HG02642 (cell line): Measurements from ENCODE around the gene URI1.
"Not testable (repeated sequence)": the region's sequence is repeated elsewhere in the genome, so short reads cannot be mapped to it uniquely, and the experiment has no call there.

Experiments used
- ATAC-seq: cut with Tn5 transposase; IDR thresholded peaks from one replicate; pipeline ENCODE4 v1.9.1; 2021; ENCODE audit warnings: mild to moderate bottlenecking; ENCODE audit not compliant: unreplicated experiment, poor library complexity

The URI1 gene

DNA sequence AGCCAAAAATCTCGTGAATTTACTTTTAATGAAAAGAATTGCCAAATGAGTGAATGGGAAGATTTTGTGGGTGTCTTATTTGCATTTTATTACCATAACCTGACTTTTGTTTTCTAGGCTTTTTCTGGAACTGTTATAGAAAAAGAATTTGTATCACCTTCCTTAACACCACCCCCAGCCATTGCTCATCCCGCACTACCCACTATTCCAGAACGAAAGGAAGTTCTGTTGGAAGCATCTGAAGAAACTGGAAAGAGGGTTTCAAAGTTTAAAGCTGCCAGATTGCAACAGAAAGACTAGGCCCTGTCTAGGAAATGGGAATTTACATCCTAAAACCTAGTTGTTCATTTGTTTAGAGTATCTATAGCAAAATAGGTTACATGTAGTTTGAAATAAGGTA, 72.7 kb downstream of the URI1 start:
- no peak for ATAC-seq

DNA sequence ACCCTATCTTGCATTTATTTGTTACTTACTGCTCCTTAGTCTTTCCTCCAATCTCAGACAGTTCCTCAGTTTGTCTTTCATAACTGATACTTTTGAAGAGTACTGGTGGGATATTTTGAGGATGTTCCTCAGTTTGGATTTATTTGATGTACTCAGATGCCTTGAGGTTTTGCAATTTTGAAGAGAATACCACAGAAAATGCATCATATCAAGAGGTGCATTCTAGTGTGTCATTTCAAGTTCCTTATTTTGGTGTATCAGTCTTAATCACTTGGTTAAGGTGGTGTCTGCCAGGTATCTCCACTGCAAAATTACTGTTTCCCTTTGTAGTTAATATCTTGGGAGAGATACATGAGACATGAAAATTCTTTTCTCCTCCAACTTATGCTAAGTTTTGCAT, 75.1 kb downstream of the URI1 start:
- ATAC-seq, result no peak

DNA sequence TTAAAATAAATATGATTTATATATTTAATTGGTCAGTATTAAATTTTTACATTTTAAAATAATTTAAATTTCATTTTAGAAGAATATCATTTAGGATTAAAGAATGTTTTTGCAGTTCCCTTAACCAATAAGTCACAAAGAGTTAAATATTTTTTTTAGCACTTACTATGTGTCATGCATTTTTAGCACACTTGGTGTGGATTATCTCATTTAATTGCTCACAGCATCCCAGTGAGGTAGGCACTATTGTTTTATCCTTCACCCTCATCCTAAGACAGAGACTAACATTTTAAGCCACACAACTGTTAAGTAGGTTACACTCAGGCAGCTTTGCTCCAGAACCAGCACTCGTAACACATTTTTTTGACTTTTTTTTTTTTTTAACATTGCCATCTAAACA, 78.2 kb downstream of the URI1 start:
- ATAC-seq, result no peak

DNA sequence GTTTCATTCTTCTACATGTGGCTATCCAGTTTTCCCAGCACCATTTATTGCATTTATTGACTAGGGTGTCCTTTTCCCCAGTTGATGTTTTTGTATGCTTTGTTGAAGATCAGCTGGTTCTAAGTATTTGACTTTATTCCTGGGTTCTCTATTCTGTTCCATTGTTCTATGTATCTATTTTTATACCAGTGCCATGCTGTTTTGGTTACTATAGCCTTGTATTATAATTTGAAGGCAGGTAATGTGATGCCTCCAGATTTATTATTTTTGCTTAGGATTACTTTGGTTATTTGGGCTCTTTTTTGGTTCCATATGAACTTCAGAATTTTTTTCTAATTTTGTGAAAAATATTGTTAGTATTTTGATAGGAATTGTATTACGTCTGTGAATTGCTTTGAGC, 80.6 kb downstream of the URI1 start:
- no peak for ATAC-seq

DNA sequence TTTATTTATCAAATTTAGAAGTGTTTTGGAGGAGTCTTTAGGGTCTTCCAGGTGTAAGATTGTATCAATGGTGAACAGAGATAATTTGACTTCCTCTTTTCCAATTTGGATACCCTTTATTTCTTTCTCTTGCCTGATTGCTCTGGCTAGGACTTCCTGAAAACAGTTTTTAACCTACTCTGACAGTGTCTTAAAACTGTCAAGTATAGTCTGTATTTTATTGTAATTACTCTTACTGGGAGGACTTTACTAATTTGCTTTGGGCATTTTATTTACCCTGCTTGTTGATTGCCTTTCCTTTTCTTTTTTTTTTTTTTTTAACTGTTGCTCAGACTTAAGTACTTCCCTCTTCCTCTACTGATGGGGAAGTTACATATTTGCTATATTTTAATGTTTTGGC, 81.3 kb downstream of the URI1 start:
- no peak for ATAC-seq

DNA sequence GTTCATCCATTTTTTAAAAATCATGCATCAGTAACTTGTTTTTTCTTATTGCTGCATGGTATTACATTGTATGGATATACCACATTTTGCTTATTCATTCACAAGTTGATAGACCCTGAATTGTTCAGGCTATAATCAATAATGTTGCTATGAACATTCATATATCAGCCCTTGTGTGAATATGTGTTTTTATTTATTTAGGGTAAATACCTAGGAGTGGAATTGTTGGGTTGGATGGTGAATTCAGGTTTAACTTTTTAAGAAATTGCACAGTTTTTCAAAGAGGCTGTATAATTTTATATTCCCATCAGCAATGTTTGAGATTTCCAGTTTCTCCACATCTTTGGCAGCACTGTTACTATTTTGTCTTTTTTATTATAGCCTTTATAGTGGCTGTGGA, 82.1 kb downstream of the URI1 start:
- no peak for ATAC-seq

DNA sequence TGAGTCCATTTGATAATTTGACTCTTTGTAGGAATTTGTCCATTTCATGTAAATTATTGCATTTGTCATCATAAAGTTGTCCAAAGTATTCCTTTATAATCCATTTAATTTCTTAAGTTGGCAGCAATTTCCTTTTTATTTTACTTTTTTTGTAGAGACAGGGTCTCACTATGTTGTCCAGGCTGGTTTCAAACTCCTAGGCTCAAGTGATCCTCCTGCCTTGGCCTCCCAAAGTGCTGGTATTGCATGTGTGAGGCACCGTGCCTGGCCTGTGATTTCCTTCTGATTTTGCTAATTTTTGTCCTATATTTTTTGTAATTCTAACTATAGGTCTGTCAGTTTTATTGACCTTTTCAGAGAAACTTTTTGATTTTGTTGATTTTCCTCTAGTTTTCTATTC, 84.9 kb downstream of the URI1 start:
- ATAC-seq, result no peak

DNA sequence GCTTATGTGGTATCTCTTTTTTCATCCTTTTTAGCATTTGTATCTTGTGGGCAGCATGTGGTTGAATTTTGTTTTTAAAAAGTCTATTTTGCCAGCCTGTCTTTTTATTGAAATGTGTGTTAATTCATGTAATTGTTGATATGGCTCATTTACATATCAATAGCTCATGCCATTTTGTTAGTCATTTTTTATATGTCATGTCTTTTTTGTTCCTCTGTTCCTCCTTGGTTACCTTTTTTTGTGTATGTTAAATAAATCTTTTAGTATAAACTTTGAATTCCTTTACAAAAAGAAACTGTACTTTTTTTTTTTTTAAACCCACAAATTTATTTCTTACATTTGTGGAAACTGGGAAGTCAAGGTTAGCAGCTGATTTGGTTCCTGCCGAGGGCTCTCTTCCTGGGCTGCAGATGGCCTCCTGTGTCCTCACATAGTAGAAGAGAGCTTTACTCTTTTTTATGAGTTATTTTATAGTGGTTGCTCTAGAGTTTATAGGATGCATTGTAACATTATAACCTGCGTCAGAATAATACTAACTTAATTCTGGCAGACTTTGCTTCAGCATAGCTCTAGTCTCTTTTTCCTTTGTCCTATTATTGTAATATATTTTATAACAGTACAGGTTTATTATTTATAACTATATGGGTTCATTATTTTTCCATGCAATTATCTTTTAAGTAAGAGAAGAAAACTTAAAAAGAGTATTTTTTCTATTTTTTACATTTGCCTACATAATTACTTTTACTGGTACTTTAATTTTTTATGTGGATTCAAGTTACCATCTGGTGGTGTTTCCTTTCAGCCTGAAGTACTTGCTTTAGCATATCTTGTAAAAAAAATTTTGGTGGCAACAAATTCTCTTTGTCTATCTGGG, 86.3 kb downstream of the URI1 start:
- no peak for ATAC-seq

DNA sequence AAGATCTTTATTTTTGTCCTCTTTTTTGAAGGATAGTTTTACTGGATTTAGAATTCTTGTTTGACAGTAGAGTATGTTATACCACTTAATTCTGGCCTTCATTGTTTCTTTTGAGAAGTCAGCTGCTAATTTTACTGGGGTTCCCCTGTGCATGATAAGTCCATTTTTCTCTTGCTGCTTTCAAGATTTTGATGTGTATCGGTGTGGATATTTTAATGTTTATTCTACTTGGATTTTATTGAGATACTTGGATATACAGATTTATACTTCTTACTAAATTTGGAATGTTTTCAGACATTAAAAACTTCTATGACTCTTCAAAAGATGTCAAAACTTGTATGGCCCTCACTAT, 86.9 kb downstream of the URI1 start:
- ATAC-seq, result no peak

DNA sequence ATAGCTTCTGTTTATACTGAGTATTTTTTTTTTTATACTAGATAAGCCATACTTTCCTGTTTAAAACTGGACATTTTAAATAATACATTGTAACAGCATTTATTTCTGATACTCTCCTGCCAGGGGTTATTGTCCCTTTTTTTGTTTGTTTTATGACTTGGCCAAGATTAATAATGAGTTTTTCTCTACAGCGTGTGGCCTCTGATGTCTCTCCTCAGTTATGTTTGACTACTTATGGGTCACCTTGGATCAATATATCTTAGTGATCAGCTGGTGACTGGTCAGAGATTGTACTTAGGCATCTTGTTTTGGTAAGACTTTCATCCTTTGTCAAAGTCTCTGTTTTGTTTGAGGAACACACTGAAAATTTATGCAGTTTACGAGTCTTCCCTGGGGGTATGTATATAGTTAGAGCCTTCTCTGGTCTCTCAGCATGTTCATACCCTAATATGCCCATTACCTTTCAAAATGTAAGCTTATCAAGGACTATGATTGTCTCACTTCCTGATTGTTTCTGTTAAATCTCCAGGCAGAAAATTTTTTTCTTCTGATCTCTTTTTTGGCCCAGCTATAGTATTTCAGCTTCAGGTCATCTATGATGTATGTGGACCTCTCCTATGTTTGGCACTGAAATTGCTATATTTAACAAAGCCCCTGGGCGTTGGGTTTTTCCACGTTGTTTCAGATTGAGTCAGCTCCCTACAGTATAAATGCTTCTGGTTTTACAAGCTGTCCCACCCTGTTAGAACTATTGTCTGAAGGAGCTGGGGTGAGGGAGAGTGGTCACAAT, 87.9 kb downstream of the URI1 start:
- ATAC-seq, result peak; percentile 89

DNA sequence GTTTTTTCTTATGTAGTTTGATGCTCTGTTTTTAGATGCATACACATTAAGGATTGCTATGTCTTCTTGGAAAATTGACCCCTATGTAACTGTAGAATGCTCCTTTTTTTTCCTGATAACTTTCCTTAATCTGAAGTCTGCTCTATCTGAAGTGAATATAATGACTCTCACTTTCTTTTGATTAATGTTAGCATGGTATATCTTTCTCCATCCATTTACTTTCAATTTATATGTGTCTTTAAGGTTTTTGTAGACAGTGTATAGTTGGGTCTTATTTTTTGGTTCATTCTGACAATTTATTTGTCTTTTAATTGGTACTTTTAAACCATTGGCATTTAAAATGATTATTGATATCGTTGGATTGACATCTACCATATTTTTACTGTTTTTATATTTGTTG, 92.3 kb downstream of the URI1 start:
- ATAC-seq, result no peak

DNA sequence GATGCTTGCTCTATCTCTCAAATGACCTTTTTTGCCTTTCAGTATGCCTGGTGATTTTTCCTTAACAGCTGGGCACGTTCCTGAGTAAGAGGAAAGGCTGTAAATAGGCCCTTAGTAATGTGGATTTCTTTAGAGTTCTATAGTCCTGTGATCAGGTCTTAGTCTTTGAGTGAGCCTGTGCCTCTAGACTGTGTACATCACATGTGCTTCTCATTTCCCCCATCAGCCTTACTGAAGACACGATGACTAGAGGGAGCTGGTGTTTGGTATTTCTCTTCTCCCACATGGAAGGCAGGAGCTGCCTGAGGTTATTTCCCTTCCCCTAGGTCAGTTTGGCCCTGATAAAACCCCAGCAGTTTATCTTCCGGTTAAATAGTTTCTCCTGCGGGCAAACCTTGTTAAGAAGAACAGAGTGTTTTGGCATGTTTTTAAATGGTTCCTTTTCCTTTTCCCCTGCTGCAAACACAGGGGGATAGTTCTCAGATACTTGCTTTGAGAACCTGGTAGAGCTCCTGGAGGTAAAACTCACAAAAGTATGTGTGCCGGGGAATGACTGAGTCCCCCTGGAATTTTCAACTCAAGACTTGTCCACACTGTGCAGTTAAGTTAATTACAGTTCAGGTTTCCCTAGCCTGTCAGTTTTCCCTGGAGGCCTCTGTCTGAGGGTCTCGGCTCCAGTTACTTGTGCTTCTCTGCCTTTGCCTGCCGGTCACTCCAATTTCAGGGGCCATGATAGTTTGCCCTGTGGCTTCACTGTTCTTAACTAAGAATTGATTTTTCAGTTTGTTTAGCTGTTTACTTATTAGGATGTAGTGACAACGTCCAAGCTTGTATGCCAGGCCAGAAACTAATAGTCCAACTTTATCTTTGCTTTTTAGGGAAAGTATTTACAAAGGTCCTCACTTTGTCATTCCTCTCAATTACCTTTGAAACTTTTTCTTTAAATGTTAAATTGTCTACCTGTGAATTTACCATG, 94.4 kb downstream of the URI1 start:
- no peak for ATAC-seq

DNA sequence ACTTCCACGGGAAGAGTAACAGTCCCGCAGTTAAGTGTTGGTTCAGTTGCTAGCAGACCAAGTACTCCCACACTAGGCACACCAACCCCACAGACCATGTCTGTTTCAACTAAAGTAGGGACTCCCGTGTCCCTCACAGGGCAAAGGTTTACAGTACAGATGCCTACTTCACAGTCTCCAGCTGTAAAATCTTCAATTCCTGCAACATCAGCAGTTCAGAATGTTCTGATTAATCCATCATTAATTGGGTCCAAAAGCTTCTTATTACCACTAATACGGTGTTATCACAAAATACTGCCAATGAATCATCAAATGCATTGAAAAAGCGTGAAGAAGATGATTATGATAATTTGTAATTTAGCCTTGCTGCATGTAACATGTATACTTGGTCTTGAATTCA, 95.8 kb downstream of the URI1 start:
- no peak for ATAC-seq

DNA sequence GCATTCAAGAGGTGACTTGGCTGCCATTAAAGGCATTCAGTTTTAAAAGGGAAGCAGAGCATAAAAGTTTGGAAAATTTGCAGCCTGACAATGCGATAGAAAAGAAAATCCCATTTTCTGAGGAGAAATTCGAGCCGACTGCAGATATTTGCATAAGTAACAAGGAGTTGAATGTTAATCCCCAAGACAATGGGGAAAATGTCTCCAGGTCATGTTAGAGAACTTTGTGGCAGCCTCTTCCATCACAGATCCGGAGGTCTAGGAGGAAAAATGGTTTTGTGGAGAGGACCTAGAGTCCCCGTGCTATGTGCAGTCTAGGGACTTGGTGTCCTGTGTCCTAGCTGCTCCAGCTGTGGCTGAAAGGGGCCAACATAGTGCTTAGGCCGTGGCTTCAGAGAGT, 99.9 kb downstream of the URI1 start:
- ATAC-seq, result not testable (repeated sequence)

DNA sequence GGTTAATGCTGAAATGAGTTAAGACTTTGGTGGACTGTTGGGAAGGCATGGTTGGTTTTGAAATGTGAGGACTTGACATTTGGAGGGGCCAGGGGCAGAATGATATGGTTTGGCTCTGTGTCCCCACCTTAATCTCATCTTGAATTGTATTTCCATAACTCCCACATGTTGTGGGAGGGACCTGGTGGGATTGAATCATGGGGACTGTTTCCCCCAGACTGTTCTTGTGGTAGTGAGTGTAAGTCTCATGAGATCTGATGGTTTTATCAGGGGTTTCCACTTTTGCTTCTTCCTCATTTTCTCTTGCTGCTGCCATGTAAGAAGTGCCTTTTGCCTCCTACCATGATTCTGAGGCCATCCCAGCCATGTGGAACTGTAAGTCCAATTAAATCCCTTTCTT, 101.0 kb downstream of the URI1 start:
- not testable (repeated sequence) for ATAC-seq

DNA sequence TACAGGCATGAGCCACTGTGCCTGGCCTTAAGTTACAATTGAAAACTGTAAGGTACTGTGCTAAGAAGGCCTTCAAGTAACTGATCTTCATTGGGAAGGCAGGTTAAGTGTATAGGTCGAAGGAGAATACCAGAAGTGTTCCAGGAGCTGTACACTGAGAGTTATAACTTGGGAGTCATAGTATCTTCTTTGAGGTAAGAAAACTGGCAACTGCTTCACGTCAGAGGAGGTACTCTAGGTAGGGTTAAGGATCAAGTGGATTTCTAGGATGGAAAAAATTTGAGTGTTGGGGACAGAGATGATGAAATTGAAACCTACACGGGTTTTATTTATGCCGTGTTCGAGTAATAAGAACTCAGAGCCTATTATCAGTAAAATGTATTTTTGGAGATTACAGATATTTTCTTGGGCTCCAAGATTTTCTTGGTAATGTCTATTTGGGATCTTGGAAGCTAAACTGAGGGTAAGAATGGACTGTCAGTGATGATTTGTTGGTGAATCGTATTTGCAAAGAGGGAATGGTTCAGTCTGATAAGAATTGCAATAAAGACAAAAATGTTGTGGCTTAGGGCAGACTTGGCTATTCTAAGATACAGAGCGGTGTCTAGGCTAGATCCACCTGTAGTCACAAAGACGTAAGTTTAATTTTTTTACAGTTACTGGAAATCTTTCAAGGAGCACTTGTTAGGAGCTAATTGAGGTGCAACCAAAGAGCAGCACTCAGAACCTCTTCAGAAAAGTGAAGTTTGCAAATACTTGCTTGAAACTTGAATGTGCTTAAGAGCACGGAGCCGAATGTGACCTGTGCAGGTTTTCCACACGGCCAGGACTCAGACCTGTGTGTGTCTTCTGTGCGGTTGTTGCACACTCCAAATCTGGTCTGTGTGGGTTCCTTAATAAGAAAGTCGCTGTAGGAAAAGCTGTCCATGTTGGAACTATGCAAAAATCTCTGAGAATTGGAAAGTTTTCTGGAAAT, 102.5 kb downstream of the URI1 start:
- ATAC-seq, result no peak

DNA sequence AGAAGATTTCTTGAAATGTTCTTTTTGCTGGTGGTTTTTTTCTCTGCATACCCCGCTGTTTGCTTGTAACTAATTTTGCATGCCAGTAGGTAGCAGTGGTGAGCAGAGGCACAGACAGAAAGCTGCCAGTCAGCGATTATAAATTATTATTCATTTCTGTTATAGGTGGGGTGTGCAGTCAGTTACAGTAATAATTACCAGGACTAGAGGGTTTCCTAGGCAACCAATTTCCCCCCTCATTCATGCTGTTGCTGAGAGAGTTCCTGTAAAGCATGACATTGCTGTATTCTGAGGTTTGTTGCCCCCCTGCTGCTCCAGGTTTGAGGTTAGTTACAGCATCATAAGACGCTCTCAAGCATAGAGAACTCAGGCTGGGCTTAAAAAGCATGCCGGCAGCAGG, 104.5 kb downstream of the URI1 start:
- ATAC-seq, result peak; percentile 63

DNA sequence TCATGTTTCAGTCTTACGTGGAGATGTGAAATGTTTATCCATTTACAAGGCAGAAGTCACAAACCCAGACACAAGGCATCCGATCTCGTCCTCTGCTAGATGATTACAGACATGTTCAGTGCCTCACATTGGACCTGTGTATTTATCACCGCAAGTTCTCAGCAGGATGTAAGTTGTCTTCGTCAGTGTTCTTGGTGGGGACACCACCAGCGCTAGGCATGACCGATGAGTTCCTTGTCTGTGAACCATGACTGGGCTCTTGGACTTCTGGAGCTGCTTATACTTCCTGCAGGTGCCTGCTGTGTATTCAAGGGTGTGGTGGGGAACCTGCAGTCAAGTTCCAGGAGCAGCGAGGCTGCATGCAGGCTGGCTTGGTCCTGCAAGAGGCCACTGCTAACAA, 105.4 kb downstream of the URI1 start:
- no peak for ATAC-seq

DNA sequence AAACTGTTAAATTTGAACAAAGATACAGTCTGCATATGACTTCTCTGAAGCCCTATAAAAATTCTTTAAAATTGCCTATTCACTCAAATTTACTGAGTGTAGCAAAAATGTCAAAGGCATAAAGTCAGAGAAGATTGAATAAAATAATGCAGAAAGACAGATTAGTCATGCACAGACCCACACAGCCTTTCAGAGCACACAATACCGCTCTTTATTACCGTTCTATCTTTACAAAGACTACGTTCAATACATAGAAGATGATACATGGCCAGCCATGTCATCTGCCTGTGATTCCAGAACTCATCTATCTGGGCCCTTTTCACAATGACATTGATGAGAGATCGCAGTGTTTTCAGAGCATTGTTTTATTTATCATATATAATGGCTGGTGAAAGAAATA, 107.2 kb downstream of the URI1 start:
- no peak for ATAC-seq
